Nephron progenitor cell (in vitro differentiated cells): Measurements from ENCODE around the gene SRP14.

Experiments used
- DNase-seq: peaks from one replicate; pipeline ENCODE4 v3.0.0; 2021
- H3K27ac Mint-ChIP-seq: 2 replicates; pipeline ENCODE4 v1.8.0; 2021; ENCODE audit warnings: mild to moderate bottlenecking, moderate library complexity, mixed read lengths
- H3K27me3 Mint-ChIP-seq: 2 replicates; pipeline ENCODE4 v1.8.0; 2021; ENCODE audit warnings: mild to moderate bottlenecking, low read depth, mixed read lengths; ENCODE audit not compliant: poor library complexity
- H3K36me3 Mint-ChIP-seq: 2 replicates; pipeline ENCODE4 v1.8.0; 2021; ENCODE audit warnings: low read depth, mixed read lengths
- H3K4me1 Mint-ChIP-seq: 2 replicates; pipeline ENCODE4 v1.8.0; 2021; ENCODE audit warnings: mixed read lengths
- H3K4me3 Mint-ChIP-seq: 2 replicates; pipeline ENCODE4 v1.8.0; 2021; ENCODE audit warnings: mild to moderate bottlenecking, moderate library complexity, mixed read lengths
- H3K9me3 Mint-ChIP-seq: 2 replicates; pipeline ENCODE4 v1.8.0; 2021; ENCODE audit warnings: mild to moderate bottlenecking, moderate library complexity, mixed read lengths
- TF ChIP-seq, protein P1 (sequence below): fragments of 200-600 bp; sonication (generic); IDR thresholded peaks from 2 replicates; pipeline ENCODE4 v1.5.0; 2021; ENCODE audit warnings: antibody characterized with exemption

SRP14 gene

DNA sequence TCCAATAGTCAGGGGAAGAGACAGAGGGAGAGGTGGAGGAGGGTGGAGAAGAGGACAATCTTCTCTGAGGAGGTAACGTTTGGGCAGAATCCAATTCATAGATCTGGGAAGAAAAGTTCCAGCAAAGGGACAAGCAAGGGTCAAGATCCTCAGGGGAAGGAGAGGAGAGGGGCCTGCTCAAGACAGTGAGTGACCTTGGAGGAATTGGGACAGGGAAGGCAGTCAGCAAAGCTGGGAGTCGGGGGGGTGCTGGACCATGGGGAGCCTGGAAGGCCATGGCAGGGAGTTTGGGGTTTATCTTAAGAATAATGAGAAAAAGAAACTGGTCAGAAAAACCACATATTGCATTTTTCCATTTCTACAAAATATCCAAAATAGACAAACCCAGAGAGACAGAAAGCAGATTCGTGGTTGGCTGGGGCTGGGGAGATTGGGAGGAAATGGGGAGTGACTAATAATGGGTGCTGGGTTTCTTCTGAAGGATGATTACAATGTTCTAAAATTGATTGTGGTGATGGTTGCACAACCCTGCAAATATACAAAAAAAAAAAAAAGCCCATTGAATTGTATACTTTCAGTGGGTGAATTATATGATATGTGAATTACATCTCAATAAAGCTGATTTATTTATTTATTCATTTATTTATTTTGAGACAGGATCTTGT lies 19.6 kb upstream of the SRP14 start:
- H3K9me3 Mint-ChIP-seq = no peaks in the 10 kb centered on the region

DNA sequence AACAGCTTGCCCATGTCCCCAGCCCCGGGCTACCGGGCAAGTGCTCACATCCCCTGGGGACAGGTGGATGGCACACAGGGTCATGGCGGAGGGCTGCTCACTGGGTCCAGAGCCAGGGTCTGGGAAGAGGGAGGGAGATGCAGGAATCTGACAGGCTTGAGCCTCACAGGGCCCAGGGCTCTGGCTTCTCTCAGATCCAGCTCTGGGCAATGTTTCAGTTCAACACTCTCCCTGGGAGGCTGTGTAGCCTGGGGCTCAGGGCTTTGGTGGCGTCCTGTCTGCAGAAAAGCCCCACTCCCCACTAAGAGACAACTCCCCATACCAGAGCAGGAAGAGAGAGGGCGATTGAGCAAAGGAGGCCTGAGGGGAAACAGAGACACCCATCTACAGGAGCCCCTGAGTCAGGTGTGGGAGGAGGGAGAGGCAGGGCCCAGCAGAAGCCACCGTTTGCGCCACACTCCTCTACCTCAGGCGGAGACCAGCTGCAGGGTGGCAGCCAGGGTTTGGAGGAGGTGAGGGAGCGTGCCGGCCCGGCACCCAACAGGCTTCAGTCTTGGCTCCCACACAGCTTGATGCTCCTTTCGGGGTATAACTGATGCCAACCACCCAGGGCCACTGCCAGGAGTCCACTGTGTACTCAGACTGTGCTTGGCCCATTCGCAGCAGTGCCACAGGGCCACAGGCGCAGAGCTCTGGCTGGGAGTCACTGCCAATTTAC lies 16.8 kb upstream of the SRP14 start:
- no peaks in the 10 kb centered on the region for H3K9me3 Mint-ChIP-seq
- no peak overlapping the region for H3K4me3 Mint-ChIP-seq
- H3K36me3 Mint-ChIP-seq = no peaks in the 10 kb centered on the region
- TF ChIP-seq, protein P1, sequence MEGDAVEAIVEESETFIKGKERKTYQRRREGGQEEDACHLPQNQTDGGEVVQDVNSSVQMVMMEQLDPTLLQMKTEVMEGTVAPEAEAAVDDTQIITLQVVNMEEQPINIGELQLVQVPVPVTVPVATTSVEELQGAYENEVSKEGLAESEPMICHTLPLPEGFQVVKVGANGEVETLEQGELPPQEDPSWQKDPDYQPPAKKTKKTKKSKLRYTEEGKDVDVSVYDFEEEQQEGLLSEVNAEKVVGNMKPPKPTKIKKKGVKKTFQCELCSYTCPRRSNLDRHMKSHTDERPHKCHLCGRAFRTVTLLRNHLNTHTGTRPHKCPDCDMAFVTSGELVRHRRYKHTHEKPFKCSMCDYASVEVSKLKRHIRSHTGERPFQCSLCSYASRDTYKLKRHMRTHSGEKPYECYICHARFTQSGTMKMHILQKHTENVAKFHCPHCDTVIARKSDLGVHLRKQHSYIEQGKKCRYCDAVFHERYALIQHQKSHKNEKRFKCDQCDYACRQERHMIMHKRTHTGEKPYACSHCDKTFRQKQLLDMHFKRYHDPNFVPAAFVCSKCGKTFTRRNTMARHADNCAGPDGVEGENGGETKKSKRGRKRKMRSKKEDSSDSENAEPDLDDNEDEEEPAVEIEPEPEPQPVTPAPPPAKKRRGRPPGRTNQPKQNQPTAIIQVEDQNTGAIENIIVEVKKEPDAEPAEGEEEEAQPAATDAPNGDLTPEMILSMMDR = no peak
- no peak for DNase-seq
- peaks cover 9% of the 10 kb centered on the region for H3K27me3 Mint-ChIP-seq
- peaks cover 73% of the 10 kb centered on the region for H3K4me1 Mint-ChIP-seq
- H3K27ac Mint-ChIP-seq = peak overlapping the region; percentile 68

More for the DNA sequence above, 19.6 kb upstream of the SRP14 start:
- DNase-seq = no peak
- Mint-ChIP-seq H3K27ac (peak overlapping the region; percentile 25), H3K27me3 (peaks cover 5% of the 10 kb centered on the region), H3K36me3 (no peaks in the 10 kb centered on the region), H3K4me3 (no peak overlapping the region), H3K4me1 (peaks cover 45% of the 10 kb centered on the region)
- TF ChIP-seq, protein P1 = no peak

DNA sequence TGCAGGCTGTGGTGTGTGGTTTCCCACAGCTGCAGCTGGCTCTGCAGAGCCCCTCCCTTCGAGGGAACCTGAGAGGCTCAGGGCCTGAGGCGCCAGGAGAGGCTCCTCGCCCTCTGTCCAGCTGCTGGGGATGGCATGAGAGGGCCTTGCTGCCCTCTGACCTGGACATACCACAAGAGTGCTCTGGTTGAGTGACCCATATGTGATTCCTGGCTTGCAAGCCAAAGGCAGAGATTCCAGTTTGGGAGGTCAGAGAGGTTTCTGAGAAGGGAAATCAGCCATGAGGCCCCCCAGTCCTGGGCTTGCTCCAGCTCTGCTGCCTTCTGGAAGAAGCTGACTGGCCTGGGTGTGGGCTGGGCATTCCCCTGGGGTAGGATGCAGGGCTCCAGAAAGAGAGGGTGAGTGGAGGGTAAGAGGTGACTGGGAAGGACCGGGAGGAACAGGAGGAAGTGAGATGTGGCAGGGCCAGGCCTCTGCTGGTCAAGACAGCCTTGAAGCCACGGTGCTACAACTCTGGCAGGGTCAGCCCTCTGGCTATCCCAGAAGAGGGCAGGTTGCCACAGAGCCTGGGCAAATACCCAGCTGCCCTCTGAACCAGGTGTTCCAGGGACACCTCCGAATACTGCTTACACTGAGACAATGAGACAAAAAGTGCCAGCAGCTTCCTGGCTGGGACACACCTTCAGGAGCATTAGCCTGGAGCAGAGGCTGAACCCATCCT lies 16.0 kb upstream of the SRP14 start:
- peaks cover 9% of the 10 kb centered on the region for H3K27me3 Mint-ChIP-seq
- no peak overlapping the region for H3K4me3 Mint-ChIP-seq
- TF ChIP-seq, protein P1 = no peak
- DNase-seq = peak; percentile 48
- H3K4me1 Mint-ChIP-seq = peaks cover 78% of the 10 kb centered on the region
- H3K36me3 Mint-ChIP-seq = no peaks in the 10 kb centered on the region
- H3K27ac Mint-ChIP-seq = peak overlapping the region; percentile 92
- H3K9me3 Mint-ChIP-seq = no peaks in the 10 kb centered on the region

DNA sequence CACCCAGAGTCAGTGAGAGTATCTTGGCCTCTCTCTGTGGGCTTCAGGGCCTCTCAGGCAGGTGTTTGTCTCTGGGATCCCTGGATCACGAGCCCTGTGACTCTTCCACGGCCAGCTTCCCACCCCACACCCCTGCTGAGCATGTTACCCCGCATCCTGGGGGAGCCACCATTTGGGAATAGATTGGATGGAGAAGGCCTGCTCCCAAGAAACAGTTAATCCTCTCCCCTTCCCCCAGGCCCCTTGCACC lies 15.5 kb upstream of the SRP14 start:
- Mint-ChIP-seq H3K27me3 (peaks cover 9% of the 10 kb centered on the region), H3K9me3 (no peaks in the 10 kb centered on the region), H3K36me3 (no peaks in the 10 kb centered on the region), H3K4me3 (no peak overlapping the region), H3K27ac (no peak overlapping the region), H3K4me1 (peaks cover 83% of the 10 kb centered on the region)
- TF ChIP-seq, protein P1 = no peak
- DNase-seq = no peak

DNA sequence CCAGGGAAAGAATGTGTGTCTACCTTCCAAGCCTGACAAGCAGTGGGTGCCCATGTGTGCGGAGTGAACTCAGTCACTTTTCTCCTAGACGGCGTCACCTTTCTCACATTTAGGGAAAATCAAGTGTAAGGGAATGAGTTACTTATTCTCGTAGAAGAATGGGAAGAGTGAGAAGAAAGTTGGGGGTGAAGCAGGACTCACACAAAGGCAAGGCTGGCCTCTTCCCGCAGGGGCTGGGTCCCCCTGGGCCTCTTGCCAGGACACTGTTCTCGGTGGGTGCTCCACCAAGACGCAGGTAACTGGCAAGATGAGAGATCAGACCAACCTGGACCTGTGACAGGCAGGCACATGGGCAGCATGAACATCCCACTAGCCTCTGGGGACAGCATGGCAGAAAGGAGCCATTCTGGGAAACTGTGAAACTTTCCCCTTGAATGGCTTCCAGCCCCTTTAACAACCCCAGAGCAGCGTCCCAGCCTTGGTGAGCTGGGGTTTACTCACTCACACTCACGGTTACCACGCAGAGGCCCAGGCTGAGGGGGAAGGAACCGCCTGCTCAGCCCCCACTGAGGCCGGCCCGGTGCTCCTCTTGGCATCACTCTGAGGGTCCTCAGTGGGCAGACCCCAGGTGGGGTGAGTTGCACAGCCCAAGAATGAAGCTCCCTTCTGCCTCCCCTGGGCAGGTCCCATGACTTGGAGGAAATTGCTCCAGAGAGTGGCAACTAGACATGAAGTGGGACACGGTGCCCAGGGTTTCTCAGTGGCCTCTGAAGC lies 15.0 kb upstream of the SRP14 start:
- H3K27ac Mint-ChIP-seq = peak overlapping the region; percentile 6
- peaks cover 88% of the 10 kb centered on the region for H3K4me1 Mint-ChIP-seq
- H3K4me3 Mint-ChIP-seq = no peak overlapping the region
- no peaks in the 10 kb centered on the region for H3K9me3 Mint-ChIP-seq
- DNase-seq = no peak
- no peaks in the 10 kb centered on the region for H3K36me3 Mint-ChIP-seq
- TF ChIP-seq, protein P1 = no peak
- H3K27me3 Mint-ChIP-seq = peaks cover 9% of the 10 kb centered on the region
